Panc1 (cell line): ENCODE results near the gene HSPB3. TPM values are rescaled to one million over a fixed set of nuclear protein-coding genes. Genes with fewer than 3 reads are reported as not detected.

Experiments
- ATAC-seq: fragments of 200-7000 bp; cut with Tn5 transposase; 2 replicates; pipeline ENCODE4 v1.9.1; 2020; ENCODE audit warnings: mild to moderate bottlenecking, moderate library complexity
- Bru-seq: library from RNA; stranded (reverse); fragments of 400-500 nt; gene quantifications from one replicate; lab custom pipeline; 2021; lab: Mats Ljungman, UMichigan
- BruChase-seq, 2 experiments: library from RNA; stranded (reverse); fragments of 400-500 nt; gene quantifications; one replicate each; lab custom pipeline; 2021; lab: Mats Ljungman, UMichigan
- BruUV-seq: library from RNA; stranded (reverse); fragments of 400-500 nt; replicated peaks from 2 replicates; lab custom pipeline; 2021; lab: Mats Ljungman, UMichigan
- CTCF ChIA-PET: fragments of 300-600 bp; sonication (Branson Sonifier 250); formaldehyde crosslinking; loops from one replicate; lab custom pipeline; 2022; ENCODE audit warnings: antibody characterized with exemption; lab: Charles Lee
- POLR2A ChIA-PET: fragments of 300-600 bp; sonication (Branson Sonifier 250); formaldehyde crosslinking; loops from one replicate; lab custom pipeline; 2022; ENCODE audit warnings: antibody characterized with exemption; lab: Charles Lee
- DNase-seq: peaks from one replicate; pipeline ENCODE4 v3.0.0-alpha.2; 2010; ENCODE audit warnings: low read depth, low spot score
- H3K27ac ChIP-seq: 2 replicates; pipeline ENCODE4 v1.5.1; 2011; ENCODE audit warnings: mild to moderate bottlenecking, low read length, inconsistent platforms
- H3K27me3 ChIP-seq: fragments of 200-500 bp; sonication (Bioruptor generic); 2 replicates; pipeline ENCODE4 v1.6.0; 2014; ENCODE audit warnings: low read length, inconsistent platforms; ENCODE audit not compliant: control insufficient read depth, insufficient read depth
- H3K36me3 ChIP-seq: fragments of 200-500 bp; sonication (Bioruptor generic); 2 replicates; pipeline ENCODE4 v1.5.1; 2014; ENCODE audit warnings: inconsistent platforms, mild to moderate bottlenecking, low read length, moderate library complexity; ENCODE audit not compliant: control insufficient read depth, insufficient read depth
- H3K4me1 ChIP-seq: 2 replicates; pipeline ENCODE4 v1.5.1; 2011; ENCODE audit warnings: inconsistent platforms, mild to moderate bottlenecking, low read length, moderate library complexity; ENCODE audit not compliant: control insufficient read depth, insufficient read depth
- H3K4me3 ChIP-seq, 2 experiments: 2 replicates each; pipeline ENCODE4 v1.5.1; 2011 to 2012; ENCODE audit warnings: low read depth in 2 of 2, low read length in 2 of 2, mild to moderate bottlenecking in 2 of 2, inconsistent platforms in 1 of 2, moderate library complexity in 1 of 2
- H3K9me3 ChIP-seq: fragments of 200-500 bp; sonication (Bioruptor generic); 2 replicates; pipeline ENCODE4 v1.5.1; 2014; ENCODE audit warnings: low read depth, mild to moderate bottlenecking, inconsistent platforms, low read length, moderate library complexity; ENCODE audit not compliant: control insufficient read depth, insufficient read depth
- POLR2AphosphoS5 ChIP-seq: IDR thresholded peaks from 2 replicates; pipeline ENCODE4 v1.6.1; 2012; ENCODE audit warnings: mild to moderate bottlenecking, low read depth, low read length, moderate library complexity
- SIN3A ChIP-seq: IDR thresholded peaks from 2 replicates; pipeline ENCODE4 v1.6.1; 2012; ENCODE audit warnings: low read depth, mild to moderate bottlenecking, low read length, moderate library complexity, borderline replicate concordance; ENCODE audit not compliant: insufficient read depth
- TCF7L2 ChIP-seq: IDR thresholded peaks from 2 replicates; pipeline ENCODE4 v1.6.1; 2011; ENCODE audit warnings: mild to moderate bottlenecking, low read depth, low read length, inconsistent platforms
- in situ Hi-C: cut with HindIII; loops from 2 replicates; pipeline ENCODE4 v1.10.0; 2016; ENCODE audit warnings: low sequenced_read_pairs, low pct_unique_long_range_greater_than_20kb
- intact Hi-C: fragments of 100-400 bp; cut with micrococcal nuclease; formaldehyde crosslinking; loops from one replicate; pipeline ENCODE4 v1.10.0; 2022; ENCODE audit not compliant: unreplicated experiment
- long read RNA-seq: library from polyadenylated mRNA; unstranded; transcript quantifications from one replicate; pipeline ENCODE4 v2.0.0, GENCODE V29; 2021; ENCODE audit not compliant: unreplicated experiment
- polyA plus RNA-seq: library from polyadenylated mRNA; unstranded; fragments of >200 nt; gene quantifications from one replicate; pipeline ENCODE4 v1.2.1, GENCODE V29; 2012; ENCODE audit warnings: missing spikeins; ENCODE audit not compliant: insufficient read length
- total RNA-seq: library from RNA; stranded (reverse); gene quantifications from one replicate; pipeline ENCODE4 v1.2.1, GENCODE V29; 2021; ENCODE audit not compliant: unreplicated experiment
- TF ChIP-seq, protein P1 (sequence below), 2 experiments: IDR thresholded peaks; 2 replicates each; pipeline ENCODE4 v1.6.1; 2011 to 2012; ENCODE audit warnings: low read depth in 2 of 2, control low read depth in 1 of 2, low read length in 1 of 2, mild to moderate bottlenecking in 1 of 2, moderate library complexity in 1 of 2; ENCODE audit not compliant: insufficient read depth in 1 of 2
- TF ChIP-seq, protein P2 (sequence below): fragments of 450-650 bp; IDR thresholded peaks from 2 replicates; pipeline ENCODE4 v1.5.1; 2017; ENCODE audit warnings: mild to moderate bottlenecking

The HSPB3 gene, protein sequence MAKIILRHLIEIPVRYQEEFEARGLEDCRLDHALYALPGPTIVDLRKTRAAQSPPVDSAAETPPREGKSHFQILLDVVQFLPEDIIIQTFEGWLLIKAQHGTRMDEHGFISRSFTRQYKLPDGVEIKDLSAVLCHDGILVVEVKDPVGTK
- total RNA-seq (not detected), Bru-seq, nascent RNA (not detected), BruChase-seq, experiment 1, labeled RNA remaining after a 2-hour chase (percentile 26 among the genes with signal in this experiment), BruChase-seq, experiment 2, labeled RNA remaining after a 6-hour chase (not detected)
- polyA plus RNA-seq, result not detected
- long read RNA-seq, result 0 reads

DNA sequence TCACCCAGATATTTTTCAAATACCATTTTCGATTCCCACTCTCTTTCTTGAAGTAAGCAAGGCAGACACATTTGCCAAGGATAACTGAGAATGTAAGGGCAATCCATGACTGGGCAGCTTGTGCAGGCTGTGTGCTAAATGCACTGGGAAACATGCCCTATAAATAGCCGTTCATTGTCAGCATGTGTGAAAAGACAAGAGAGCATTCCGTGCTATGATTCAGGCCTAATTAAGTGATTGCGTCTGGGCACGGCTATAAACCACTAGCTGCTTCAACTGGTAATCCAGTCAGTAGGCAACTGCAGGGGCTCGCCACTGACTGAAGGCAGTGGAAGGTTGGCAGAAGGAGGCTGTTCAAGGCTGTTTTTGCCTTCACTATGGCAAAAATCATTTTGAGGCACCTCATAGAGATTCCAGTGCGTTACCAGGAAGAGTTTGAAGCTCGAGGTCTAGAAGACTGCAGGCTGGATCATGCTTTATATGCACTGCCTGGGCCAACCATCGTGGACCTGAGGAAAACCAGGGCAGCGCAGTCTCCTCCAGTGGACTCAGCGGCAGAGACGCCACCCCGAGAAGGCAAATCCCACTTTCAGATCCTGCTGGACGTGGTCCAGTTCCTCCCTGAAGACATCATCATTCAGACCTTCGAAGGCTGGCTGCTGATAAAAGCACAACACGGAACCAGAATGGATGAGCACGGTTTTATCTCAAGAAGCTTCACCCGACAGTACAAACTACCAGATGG lies at the start of gene HSPB3:
Gene HSPB3 (plus strand): TSS at position 287 of the 745 bp plus-strand sequence. CDS start 91 bp downstream, at position 378.
- intact Hi-C loops, result no loop called here
- ChIA-PET CTCF (no interaction called here), POLR2A (no interaction called here)
- no peak for DNase-seq
- no peak for ATAC-seq
- Histone ChIP-seq H3K9me3 (no peaks in the 10 kb centered on the region), H3K36me3 (no peaks in the 10 kb centered on the region), H3K4me1 (no peaks in the 10 kb centered on the region), H3K27ac (no peak within 1 kb of the TSS), H3K4me3 (no peak within 1 kb of the TSS), H3K27me3 (peaks cover 3% of the 10 kb centered on the region; the same call in 1 of the 2 replicates)
- no TSS peak for BruUV-seq
- TF ChIP-seq TCF7L2, result no peak
- in situ Hi-C loops, result no loop called here

DNA sequence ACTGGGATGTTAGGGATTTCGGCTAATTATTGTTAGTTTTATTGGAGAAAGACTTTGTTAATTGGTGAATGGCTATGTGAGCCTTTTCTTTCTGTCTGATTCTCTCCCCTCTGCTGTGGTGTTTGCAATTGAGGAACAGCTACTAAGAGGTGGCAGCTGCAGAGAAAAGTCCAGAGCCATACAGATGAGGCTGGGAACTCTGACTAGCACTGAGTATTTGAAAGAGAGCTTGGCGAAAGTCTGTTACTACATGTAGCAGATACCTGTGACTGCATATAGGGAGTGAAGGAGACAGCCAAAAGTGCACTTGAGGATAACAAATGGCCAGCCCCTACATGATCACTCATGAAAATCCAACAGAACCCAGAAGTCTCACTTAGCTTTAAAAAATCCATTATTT lies 44.3 kb upstream of the HSPB3 start:
- H3K9me3 ChIP-seq, result no peaks in the 10 kb centered on the region
- no peaks in the 10 kb centered on the region; the same call in 1 of the 2 replicates for H3K27me3 ChIP-seq
- intact Hi-C loops, result no loop called here
- H3K4me3 ChIP-seq, result no peak overlapping the region
- no peak for DNase-seq
- in situ Hi-C loops, result no loop called here
- no peaks in the 10 kb centered on the region for H3K4me1 ChIP-seq
- no peak overlapping the region for H3K27ac ChIP-seq
- no peaks in the 10 kb centered on the region; the same call in 1 of the 2 replicates for H3K36me3 ChIP-seq
- ChIA-PET POLR2A (no interaction called here), CTCF (no interaction called here)
- no peak for TF ChIP-seq SIN3A
- TF ChIP-seq, protein P1, sequence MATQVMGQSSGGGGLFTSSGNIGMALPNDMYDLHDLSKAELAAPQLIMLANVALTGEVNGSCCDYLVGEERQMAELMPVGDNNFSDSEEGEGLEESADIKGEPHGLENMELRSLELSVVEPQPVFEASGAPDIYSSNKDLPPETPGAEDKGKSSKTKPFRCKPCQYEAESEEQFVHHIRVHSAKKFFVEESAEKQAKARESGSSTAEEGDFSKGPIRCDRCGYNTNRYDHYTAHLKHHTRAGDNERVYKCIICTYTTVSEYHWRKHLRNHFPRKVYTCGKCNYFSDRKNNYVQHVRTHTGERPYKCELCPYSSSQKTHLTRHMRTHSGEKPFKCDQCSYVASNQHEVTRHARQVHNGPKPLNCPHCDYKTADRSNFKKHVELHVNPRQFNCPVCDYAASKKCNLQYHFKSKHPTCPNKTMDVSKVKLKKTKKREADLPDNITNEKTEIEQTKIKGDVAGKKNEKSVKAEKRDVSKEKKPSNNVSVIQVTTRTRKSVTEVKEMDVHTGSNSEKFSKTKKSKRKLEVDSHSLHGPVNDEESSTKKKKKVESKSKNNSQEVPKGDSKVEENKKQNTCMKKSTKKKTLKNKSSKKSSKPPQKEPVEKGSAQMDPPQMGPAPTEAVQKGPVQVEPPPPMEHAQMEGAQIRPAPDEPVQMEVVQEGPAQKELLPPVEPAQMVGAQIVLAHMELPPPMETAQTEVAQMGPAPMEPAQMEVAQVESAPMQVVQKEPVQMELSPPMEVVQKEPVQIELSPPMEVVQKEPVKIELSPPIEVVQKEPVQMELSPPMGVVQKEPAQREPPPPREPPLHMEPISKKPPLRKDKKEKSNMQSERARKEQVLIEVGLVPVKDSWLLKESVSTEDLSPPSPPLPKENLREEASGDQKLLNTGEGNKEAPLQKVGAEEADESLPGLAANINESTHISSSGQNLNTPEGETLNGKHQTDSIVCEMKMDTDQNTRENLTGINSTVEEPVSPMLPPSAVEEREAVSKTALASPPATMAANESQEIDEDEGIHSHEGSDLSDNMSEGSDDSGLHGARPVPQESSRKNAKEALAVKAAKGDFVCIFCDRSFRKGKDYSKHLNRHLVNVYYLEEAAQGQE (IDR thresholded peaks at IDR 0.05; ENCODE audit: insufficient read depth in 1 of 2, low read depth in 2 of 2, low read length in 1 of 2), result no peak
- TF ChIP-seq POLR2AphosphoS5, result no peak
- TF ChIP-seq, protein P2, sequence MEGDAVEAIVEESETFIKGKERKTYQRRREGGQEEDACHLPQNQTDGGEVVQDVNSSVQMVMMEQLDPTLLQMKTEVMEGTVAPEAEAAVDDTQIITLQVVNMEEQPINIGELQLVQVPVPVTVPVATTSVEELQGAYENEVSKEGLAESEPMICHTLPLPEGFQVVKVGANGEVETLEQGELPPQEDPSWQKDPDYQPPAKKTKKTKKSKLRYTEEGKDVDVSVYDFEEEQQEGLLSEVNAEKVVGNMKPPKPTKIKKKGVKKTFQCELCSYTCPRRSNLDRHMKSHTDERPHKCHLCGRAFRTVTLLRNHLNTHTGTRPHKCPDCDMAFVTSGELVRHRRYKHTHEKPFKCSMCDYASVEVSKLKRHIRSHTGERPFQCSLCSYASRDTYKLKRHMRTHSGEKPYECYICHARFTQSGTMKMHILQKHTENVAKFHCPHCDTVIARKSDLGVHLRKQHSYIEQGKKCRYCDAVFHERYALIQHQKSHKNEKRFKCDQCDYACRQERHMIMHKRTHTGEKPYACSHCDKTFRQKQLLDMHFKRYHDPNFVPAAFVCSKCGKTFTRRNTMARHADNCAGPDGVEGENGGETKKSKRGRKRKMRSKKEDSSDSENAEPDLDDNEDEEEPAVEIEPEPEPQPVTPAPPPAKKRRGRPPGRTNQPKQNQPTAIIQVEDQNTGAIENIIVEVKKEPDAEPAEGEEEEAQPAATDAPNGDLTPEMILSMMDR, result no peak
- TF ChIP-seq TCF7L2, result no peak
- no peak for ATAC-seq
- BruUV-seq, result no TSS peak
